WI38 (cell line): ENCODE measurements around the gene CCDC170.

Experiments
- H3K4me3 ChIP-seq: 2 replicates; pipeline ENCODE4 v1.5.1; 2011; ENCODE audit warnings: low read depth, mild to moderate bottlenecking, control low read depth, low read length
- CTCF ChIP-seq: IDR thresholded peaks from 2 replicates; pipeline ENCODE4 v1.5.1; 2012; ENCODE audit warnings: low read depth, mild to moderate bottlenecking, control low read depth, low read length

Gene CCDC170

DNA sequence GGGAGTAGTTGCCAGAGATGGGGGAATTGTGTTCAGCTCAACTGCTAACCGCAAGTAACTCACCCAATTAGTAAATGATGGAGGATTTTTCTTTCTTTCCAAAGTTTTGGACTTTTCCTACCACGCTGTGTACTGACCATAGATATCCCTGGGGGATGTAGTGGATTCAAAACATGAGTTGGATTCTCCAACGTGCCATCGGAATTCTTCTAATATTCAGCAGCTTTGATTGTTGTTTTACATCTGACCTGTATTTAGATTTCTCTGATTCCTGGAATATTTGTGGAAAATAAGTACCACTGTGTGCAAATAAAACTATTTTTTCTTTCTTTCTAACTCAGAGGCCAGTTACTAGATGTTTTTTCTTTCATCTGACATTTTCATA, 1.1 kb downstream of the CCDC170 start:
- TF ChIP-seq CTCF, result no peak
- peak overlapping the region; percentile 63 for H3K4me3 ChIP-seq

- no peak overlapping the region for H3K4me3 ChIP-seq
- TF ChIP-seq CTCF, result no peak
Observed at GRCh38 chr6:151495380-151495779, 1.6 kb downstream of the CCDC170 start.

GRCh38 chr6:151497905-151498304, 4.1 kb downstream of the CCDC170 start:
- no peak overlapping the region for H3K4me3 ChIP-seq
- TF ChIP-seq CTCF, result no peak

DNA sequence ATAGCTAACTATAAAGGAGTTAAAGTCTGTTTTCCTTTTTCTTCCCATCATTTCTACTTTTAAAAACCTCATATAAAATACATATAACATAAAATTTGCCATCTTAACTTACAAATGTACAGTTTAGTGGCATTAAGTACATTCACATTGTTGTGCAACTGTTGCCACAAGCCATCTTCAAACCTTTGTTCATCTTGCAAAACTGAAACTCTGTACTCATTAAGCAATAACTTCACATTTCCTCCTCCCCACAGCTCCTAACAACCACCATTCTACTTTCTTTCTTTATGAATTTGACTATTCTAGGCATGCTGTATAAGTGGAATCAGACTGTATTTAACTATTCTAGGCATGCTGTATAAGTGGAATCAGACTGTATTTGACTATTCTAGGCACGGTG, 4.5 kb downstream of the CCDC170 start:
- H3K4me3 ChIP-seq, result no peak overlapping the region
- no peak for TF ChIP-seq CTCF

- no peak for TF ChIP-seq CTCF
- H3K4me3 ChIP-seq, result no peak overlapping the region
Observed at GRCh38 chr6:151499551-151499950, 5.7 kb downstream of the CCDC170 start.

DNA sequence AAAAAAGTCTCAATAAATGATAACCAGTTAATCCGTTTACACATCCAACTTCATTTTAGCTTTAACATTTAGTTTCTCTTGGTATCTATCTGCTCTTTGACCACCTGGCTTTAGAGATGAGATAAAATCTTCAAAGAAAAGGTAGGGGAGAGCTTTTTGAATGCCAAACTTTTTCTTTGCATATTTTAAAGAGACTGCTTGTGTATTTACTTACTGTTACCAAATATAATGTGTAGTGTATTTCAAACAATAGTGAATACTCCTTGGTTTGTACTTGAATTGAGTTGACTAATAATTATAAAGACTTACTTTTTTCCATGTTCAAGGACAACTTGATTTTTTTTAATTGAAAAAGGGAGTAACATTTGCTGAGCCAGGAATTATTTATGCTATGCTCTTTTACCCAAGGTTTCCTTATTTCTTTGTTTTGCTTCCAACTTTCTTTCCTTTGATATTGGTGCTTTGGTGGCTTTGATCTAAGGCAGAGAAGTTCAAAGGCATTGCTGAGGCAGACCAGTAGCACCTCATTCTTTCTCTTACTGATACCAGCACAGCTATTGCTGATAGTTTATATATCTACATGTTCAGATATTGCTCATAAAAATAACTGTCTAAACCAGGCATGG, 7.8 kb downstream of the CCDC170 start:
- H3K4me3 ChIP-seq, result no peak overlapping the region
- TF ChIP-seq CTCF, result no peak

DNA sequence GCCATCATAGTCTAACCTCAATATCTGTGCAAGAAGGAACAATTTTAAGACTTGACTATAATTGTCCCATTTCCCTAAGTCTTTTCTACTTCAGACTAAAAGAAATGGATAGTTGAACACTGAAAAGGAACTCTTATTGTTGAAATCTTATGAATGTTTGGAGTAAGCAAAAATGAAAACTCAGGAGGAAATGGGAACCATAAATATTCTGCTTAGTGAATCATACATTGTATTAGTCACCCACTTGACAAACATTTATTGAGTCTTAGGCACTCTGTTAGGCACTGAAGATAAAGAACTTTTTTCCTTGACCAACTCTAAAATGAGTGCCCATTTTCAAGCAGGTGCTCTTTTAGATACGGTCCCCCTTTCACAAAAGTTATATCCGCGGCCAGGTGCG, 8.7 kb downstream of the CCDC170 start:
- TF ChIP-seq CTCF, result no peak
- H3K4me3 ChIP-seq, result no peak overlapping the region
